ENCODE results near the gene SLC35A4. TPM values are rescaled to one million over a fixed set of nuclear protein-coding genes. Genes with fewer than 3 reads are reported as not detected.

Gene SLC35A4
- total RNA-seq, 1 donor from 2014 or later = 77.5 TPM

Small RNAs within 50 kb of the gene (microRNA-seq; reads per million reads assigned to microRNA genes)
- gene MIR6831 (ENCODE audit: borderline number of aligned reads) = not detected

Other genes with a start within 250 kb of the SLC35A4 start
- 21.9 TPM for gene HBEGF, start 218.2 kb upstream of the SLC35A4 start, total RNA-seq
- gene SLC4A9, start 204.6 kb upstream of the SLC35A4 start, total RNA-seq = not detected
- gene ANKHD1, start 163.0 kb upstream of the SLC35A4 start, total RNA-seq = 66.1 TPM
- gene EIF4EBP3, start 17.2 kb upstream of the SLC35A4 start, total RNA-seq = 18.2 TPM
- 27.4 TPM for gene SRA1, start 7.4 kb upstream of the SLC35A4 start, total RNA-seq
- 13.3 TPM for gene APBB3, start 230 bp upstream of the SLC35A4 start, total RNA-seq
- gene CD14, start 68.3 kb downstream of the SLC35A4 start, total RNA-seq = 31.0 TPM
- gene TMCO6, start 74.6 kb downstream of the SLC35A4 start, total RNA-seq = 3.2 TPM
- 161 TPM for gene NDUFA2, start 82.8 kb downstream of the SLC35A4 start, total RNA-seq
- gene IK, start 83.0 kb downstream of the SLC35A4 start, total RNA-seq = 73.7 TPM
- 12.1 TPM for gene WDR55, start 100.1 kb downstream of the SLC35A4 start, total RNA-seq
- gene DND1, start 108.7 kb downstream of the SLC35A4 start, total RNA-seq = 0.67 TPM
- gene HARS1, start 126.5 kb downstream of the SLC35A4 start, total RNA-seq = 36.7 TPM
- 27.9 TPM for gene HARS2, start 126.6 kb downstream of the SLC35A4 start, total RNA-seq
- gene ZMAT2, start 135.6 kb downstream of the SLC35A4 start, total RNA-seq = 31.4 TPM
- gene PCDHA1, start 221.3 kb downstream of the SLC35A4 start, total RNA-seq = not detected
- gene PCDHA2, start 230.0 kb downstream of the SLC35A4 start, total RNA-seq = not detected
- 0.07 TPM for gene PCDHA3, start 236.2 kb downstream of the SLC35A4 start, total RNA-seq
- gene PCDHA4, start 242.2 kb downstream of the SLC35A4 start, total RNA-seq = 0.10 TPM